ENCODE measurements around the gene HIVEP3.

DNA sequence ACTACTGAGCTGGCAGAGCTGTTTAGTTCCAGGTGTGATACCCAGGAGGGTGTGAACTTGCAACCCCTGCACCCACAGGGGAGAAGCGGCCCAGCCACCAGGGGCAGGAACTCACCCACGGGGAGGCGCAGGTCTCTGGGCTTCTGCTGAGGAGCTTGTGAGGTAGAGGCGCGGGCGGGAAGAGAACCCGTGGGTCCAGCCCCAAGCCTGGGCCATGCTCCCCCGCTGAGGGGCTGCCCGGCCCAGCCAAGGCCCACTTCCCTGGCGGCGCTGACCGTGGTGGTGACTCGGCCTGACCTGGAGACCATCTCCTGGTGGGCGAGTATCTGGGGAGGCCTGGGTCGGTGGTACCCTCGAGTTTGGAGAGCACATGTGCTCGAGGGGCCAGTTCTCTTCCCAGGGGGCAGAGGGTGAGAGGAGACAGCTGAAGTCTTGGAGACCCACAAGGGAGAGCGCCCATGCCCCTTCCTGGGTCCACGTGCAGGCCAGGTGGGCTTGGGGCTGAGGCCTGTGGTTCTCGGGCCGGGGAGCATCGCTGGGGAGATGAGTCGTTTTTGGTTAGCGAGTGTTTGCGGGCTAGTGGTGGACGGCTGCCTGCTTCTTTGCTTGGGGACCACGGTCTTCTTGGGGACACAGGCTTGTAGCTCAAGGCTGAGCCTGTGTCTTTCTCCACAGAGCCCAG lies 405.9 kb downstream of the HIVEP3 start:
- TF ChIP-seq TAF1 (IDR thresholded peaks at IDR 0.05; ENCODE audit: borderline replicate concordance, insufficient read depth, low read length): no peak
- TF ChIP-seq FOXP2 (optimal IDR thresholded peaks at IDR 0.05; ENCODE audit: borderline replicate concordance, extremely low read depth, extremely low read length, insufficient read depth): no peak
- TF ChIP-seq SIN3A (IDR thresholded peaks at IDR 0.05; ENCODE audit: borderline replicate concordance, insufficient read depth, low read length): no peak
- no peak for TF ChIP-seq POLR2AphosphoS5 (IDR thresholded peaks at IDR 0.05; ENCODE audit: low read depth, low read length)
- TF ChIP-seq, protein P1, sequence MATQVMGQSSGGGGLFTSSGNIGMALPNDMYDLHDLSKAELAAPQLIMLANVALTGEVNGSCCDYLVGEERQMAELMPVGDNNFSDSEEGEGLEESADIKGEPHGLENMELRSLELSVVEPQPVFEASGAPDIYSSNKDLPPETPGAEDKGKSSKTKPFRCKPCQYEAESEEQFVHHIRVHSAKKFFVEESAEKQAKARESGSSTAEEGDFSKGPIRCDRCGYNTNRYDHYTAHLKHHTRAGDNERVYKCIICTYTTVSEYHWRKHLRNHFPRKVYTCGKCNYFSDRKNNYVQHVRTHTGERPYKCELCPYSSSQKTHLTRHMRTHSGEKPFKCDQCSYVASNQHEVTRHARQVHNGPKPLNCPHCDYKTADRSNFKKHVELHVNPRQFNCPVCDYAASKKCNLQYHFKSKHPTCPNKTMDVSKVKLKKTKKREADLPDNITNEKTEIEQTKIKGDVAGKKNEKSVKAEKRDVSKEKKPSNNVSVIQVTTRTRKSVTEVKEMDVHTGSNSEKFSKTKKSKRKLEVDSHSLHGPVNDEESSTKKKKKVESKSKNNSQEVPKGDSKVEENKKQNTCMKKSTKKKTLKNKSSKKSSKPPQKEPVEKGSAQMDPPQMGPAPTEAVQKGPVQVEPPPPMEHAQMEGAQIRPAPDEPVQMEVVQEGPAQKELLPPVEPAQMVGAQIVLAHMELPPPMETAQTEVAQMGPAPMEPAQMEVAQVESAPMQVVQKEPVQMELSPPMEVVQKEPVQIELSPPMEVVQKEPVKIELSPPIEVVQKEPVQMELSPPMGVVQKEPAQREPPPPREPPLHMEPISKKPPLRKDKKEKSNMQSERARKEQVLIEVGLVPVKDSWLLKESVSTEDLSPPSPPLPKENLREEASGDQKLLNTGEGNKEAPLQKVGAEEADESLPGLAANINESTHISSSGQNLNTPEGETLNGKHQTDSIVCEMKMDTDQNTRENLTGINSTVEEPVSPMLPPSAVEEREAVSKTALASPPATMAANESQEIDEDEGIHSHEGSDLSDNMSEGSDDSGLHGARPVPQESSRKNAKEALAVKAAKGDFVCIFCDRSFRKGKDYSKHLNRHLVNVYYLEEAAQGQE (IDR thresholded peaks at IDR 0.05; ENCODE audit: insufficient read depth in 1 of 2, low read depth in 2 of 2, low read length in 2 of 2): no peak
